Kidney epithelial cell (primary cell): Measurements from ENCODE around the gene TTL. TPM values are rescaled to one million over a fixed set of nuclear protein-coding genes. Genes with fewer than 3 reads are reported as not detected.
"Not testable (repeated sequence)": the region's sequence is repeated elsewhere in the genome, so short reads cannot be mapped to it uniquely, and the experiment has no call there.

Experiments used
- DNase-seq: peaks from one replicate; pipeline ENCODE4 v3.0.0-alpha.2; 2010; ENCODE audit warnings: low read depth
- H3K27me3 ChIP-seq: 2 replicates; pipeline ENCODE4 v1.6.0; 2011; ENCODE audit warnings: low read length; ENCODE audit not compliant: control insufficient read depth, insufficient read depth
- H3K36me3 ChIP-seq: 2 replicates; pipeline ENCODE4 v1.5.1; 2011; ENCODE audit warnings: low read length; ENCODE audit not compliant: control insufficient read depth, insufficient read depth
- H3K4me3 ChIP-seq: 2 replicates; pipeline ENCODE4 v1.5.1; 2011; ENCODE audit warnings: low read depth, mild to moderate bottlenecking, control low read depth, low read length
- CTCF ChIP-seq: IDR thresholded peaks from 2 replicates; pipeline ENCODE4 v1.5.1; 2011; ENCODE audit warnings: mild to moderate bottlenecking, moderate library complexity, low read length, control low read depth, inconsistent platforms; ENCODE audit not compliant: insufficient read depth, poor library complexity, severe bottlenecking
- total RNA-seq: library from RNA; depleted of rRNA; stranded (reverse); fragments of >200 nt; gene quantifications from 2 replicates; pipeline ENCODE4 v1.2.3, GENCODE V29; 2015

TTL gene
- total RNA-seq, 1 donor from 2014 or later: 51.3 TPM

GRCh38 chr2:112519506-112519905 is 37.5 kb downstream of the TTL start:
- Histone ChIP-seq H3K27me3 (no peaks in the 10 kb centered on the region), H3K4me3 (no peak overlapping the region), H3K36me3 (peaks cover 2% of the 10 kb centered on the region)
- no peak for TF ChIP-seq CTCF
- no peak for DNase-seq

GRCh38 chr2:112520234-112520783 is 38.4 kb downstream of the TTL start:
- Histone ChIP-seq H3K27me3 (no peaks in the 10 kb centered on the region), H3K36me3 (peaks cover 2% of the 10 kb centered on the region), H3K4me3 (no peak overlapping the region)
- no peak for TF ChIP-seq CTCF
- DNase-seq: no peak

GRCh38 chr2:112523291-112523777 is 41.4 kb downstream of the TTL start:
- DNase-seq: no peak
- no peaks in the 10 kb centered on the region for H3K27me3 ChIP-seq
- peaks cover 2% of the 10 kb centered on the region for H3K36me3 ChIP-seq
- TF ChIP-seq CTCF: no peak
- H3K4me3 ChIP-seq: no peak overlapping the region

GRCh38 chr2:112524276-112524675 is 42.3 kb downstream of the TTL start:
- H3K27me3 ChIP-seq, H3K36me3 ChIP-seq, H3K4me3 ChIP-seq, DNase-seq: not testable (repeated sequence)

GRCh38 chr2:112528541-112528940 is 46.6 kb downstream of the TTL start:
- no peak for TF ChIP-seq CTCF
- DNase-seq: no peak
- Histone ChIP-seq H3K36me3 (peaks cover 2% of the 10 kb centered on the region), H3K4me3 (no peak overlapping the region), H3K27me3 (no peaks in the 10 kb centered on the region)

GRCh38 chr2:112529757-112530156 is 47.8 kb downstream of the TTL start:
- DNase-seq: no peak
- no peak overlapping the region for H3K4me3 ChIP-seq
- H3K27me3 ChIP-seq: no peaks in the 10 kb centered on the region
- no peak for TF ChIP-seq CTCF
- peaks cover 2% of the 10 kb centered on the region for H3K36me3 ChIP-seq
